Measurements from ENCODE around the gene OLFML2B.

DNA sequence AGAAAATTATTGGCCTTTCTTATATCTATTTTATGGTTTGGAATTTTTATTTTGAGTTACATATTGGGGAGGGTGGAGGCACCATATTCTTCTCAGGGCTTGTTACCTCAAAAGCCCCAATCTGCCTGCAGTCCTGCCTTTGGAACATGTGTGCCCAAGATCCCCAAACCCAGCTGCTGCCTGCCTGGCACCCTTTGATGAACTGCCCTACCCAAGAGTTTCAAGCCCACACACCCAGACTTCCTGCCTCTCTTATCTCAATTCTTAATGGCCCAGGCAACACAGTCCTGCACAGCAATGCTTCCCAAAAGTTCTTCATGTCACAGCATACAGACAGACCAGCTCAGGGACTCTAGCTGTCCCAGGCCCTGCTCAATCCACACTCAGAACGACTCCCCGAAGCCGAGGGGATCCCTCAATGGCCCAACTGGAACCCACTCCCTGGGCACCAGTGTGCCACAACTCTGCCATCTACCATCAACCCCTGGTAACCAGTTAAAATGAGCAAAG is 19.2 kb downstream of the OLFML2B start:
- no peak for TF ChIP-seq POLR2AphosphoS5 (IDR thresholded peaks at IDR 0.05; ENCODE audit: low read depth, low read length)
- TF ChIP-seq TAF1 (IDR thresholded peaks at IDR 0.05; ENCODE audit: borderline replicate concordance, insufficient read depth, low read length), result no peak
